Sigmoid colon (tissue), 4 donors: ENCODE data around the gene CLDN19.

Experiments used
- CTCF ChIP-seq, 4 experiments: fragments of 450-650 bp in 3 of 4; fragments of 200-600 bp in 1 of 4; IDR thresholded peaks; one replicate each; pipeline ENCODE4 v1.5.1; 2016 to 2019; ENCODE audit warnings: antibody characterized with exemption in 4 of 4, mild to moderate bottlenecking in 3 of 4, moderate library complexity in 2 of 4
- POLR2A ChIP-seq, 2 donors: fragments of 450-650 bp; IDR thresholded peaks; one replicate each; pipeline ENCODE4 v1.6.1; 2016; ENCODE audit warnings: antibody characterized with exemption in 2 of 2, mild to moderate bottlenecking in 2 of 2, moderate library complexity in 2 of 2
- POLR2AphosphoS5 ChIP-seq, 4 donors: sonication (generic); formaldehyde crosslinking; IDR thresholded peaks; one replicate each; pipeline ENCODE4 v1.6.1; 2017; ENCODE audit warnings: antibody characterized with exemption in 4 of 4

DNA sequence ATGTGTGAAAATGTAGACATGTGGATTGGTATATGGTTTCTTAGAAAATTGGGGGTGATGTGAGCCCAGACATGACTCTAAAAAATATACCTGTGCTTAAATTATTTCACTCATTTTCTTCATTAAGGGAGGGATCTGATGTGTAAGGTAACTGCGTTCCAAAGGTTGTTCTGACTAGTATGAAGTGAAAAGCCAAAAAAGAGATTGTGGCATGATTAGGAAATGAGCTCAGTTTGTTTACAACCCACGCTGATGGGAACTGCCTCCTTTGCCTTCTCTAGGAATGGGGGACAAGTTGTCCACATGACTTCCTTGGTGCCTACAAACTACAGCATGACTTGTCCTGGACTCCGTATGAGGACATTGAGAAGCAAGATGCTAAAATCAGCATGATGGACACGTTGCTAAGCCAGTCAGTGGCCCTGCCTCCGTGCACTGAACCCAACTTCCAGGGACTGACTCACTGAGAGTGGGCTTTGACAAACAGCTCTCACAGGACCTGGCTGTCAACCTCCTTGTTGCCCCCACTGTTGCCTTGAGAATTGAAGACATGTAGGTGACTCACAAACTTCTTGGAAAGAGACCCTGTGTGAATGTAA lies 35.0 kb upstream of the CLDN19 start:
- TF ChIP-seq POLR2AphosphoS5 (IDR thresholded peaks at IDR 0.05) (no peak), CTCF (IDR thresholded peaks at IDR 0.05) (no peak), POLR2A (IDR thresholded peaks at IDR 0.05) (no peak)
